Endothelial cell of umbilical vein (primary cell): ENCODE measurements around the gene MBD6.

Source experiments
- MAX ChIP-seq: IDR thresholded peaks from 2 replicates; pipeline ENCODE4 v1.6.1; 2011; ENCODE audit not compliant: insufficient read depth, insufficient read length
- POLR2A ChIP-seq: IDR thresholded peaks from 2 replicates; pipeline ENCODE4 v1.6.1; 2012; ENCODE audit warnings: low read depth, mild to moderate bottlenecking, control low read depth, low read length
- TF ChIP-seq, protein P1 (sequence below), 2 donors: IDR thresholded peaks; 1 replicate in 1 of 2; 2 replicates in 1 of 2; pipeline ENCODE4 v1.5.1; 2011; ENCODE audit warnings: low read length in 2 of 2, mild to moderate bottlenecking in 2 of 2, moderate library complexity in 2 of 2, control low read depth in 1 of 2, inconsistent platforms in 1 of 2, low read depth in 1 of 2; ENCODE audit not compliant: insufficient read depth in 1 of 2; ENCODE audit errors: extremely low read depth in 1 of 2

DNA sequence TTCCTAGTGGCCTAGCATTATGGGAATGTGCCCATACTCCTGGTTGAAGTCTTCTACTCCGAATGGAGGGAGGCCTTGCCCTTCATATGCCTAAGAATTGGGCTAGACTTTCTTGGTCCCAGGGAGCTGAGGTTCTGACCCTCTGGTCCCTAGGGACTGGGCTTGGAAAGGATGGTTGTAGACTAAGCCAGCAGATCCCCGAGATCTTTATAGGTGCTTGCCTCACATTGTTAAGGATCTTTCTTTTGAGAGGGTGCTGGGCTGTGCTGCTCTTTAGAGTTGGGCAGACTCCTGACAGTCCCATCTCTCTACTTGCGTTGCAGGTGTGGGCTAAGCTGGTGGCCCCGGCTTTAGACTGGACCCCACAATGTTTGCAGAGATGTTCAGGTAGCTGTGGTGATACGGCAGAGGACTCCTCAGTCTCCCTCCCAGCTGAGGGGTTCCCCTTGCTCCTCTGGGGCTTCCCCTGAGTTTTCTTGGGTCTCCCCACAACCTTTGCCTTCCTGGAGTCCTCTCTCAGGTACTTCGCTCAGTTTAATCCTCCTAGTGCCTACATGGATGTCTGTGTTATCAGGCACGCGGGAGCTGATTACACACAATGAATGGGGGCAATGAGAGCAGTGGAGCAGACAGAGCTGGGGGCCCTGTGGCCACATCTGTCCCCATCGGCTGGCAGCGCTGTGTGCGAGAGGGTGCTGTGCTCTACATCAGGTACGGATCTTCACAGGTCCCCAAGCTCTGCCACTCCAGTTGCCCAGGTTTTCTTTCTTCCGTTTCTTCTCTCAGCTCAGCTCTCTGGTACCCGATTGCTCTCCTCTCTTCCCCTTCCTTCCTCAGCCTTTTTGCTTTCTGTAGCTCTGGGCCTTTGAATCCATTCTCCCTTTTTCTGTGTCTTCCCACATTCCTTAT lies 1.3 kb downstream of the MBD6 start:
- no peak for TF ChIP-seq MAX
- TF ChIP-seq, protein P1, sequence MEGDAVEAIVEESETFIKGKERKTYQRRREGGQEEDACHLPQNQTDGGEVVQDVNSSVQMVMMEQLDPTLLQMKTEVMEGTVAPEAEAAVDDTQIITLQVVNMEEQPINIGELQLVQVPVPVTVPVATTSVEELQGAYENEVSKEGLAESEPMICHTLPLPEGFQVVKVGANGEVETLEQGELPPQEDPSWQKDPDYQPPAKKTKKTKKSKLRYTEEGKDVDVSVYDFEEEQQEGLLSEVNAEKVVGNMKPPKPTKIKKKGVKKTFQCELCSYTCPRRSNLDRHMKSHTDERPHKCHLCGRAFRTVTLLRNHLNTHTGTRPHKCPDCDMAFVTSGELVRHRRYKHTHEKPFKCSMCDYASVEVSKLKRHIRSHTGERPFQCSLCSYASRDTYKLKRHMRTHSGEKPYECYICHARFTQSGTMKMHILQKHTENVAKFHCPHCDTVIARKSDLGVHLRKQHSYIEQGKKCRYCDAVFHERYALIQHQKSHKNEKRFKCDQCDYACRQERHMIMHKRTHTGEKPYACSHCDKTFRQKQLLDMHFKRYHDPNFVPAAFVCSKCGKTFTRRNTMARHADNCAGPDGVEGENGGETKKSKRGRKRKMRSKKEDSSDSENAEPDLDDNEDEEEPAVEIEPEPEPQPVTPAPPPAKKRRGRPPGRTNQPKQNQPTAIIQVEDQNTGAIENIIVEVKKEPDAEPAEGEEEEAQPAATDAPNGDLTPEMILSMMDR (IDR thresholded peaks at IDR 0.05; ENCODE audit: extremely low read depth in 1 of 2, insufficient read depth in 1 of 2, low read depth in 1 of 2, low read length in 2 of 2) = no peak
- TF ChIP-seq POLR2A = no peak
